HG03575 (cell line): Measurements from ENCODE around the gene TBPL2.

Experiments used
- ATAC-seq: cut with Tn5 transposase; IDR thresholded peaks from one replicate; pipeline ENCODE4 v1.9.1; 2021; ENCODE audit not compliant: unreplicated experiment, insufficient number of reproducible peaks, low FRiP score; ENCODE audit errors: extremely low read depth

Gene TBPL2

DNA sequence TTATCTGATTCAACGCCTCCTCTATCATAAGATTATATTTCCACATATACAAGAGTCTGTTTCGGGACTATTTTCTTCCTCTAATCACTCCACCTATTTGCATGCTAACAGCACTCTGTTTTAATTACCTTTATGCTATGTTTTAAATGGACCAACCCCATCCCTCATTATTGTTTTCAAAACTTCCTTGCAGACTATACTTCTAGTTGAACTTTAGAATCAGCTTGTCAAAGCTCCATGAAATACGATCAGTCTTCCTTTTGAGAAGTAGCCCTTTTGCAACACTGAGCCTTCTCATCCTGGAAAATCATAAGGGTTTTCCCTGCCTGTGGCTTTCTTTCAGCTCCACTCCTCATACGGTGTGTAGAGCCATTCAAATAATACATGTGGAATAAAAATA lies 65.6 kb downstream of the TBPL2 start:
- no peak for ATAC-seq

- no peak for ATAC-seq
These were observed 66.4 kb downstream of the TBPL2 start for GRCh38 chr14:55373784-55374705.

- no peak for ATAC-seq
These were observed 67.6 kb downstream of the TBPL2 start for GRCh38 chr14:55372825-55373224.

DNA sequence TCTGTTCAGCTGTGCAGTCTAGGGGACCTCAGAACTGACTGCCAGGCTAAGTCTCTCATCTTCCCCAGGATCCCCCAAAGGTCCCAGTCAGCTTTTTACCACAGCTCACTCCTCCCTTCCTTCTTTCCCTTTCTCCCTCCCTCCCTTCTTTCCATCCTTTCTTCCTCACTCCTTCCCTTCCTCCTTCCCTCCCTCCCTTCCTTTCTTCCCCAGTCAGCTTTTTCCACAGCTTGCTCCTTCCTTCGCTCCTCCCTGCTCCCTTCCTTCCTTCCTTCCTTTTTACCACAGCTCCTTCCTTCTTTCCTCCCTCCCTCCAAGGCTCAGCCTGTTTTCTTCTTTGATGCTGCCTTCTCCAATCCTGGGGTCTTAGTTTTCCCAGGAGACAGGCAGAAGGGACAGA lies 68.0 kb downstream of the TBPL2 start:
- ATAC-seq: no peak

GRCh38 chr14:55370883-55371455 lies 69.4 kb downstream of the TBPL2 start:
- ATAC-seq: no peak

GRCh38 chr14:55366271-55366670 lies 74.1 kb downstream of the TBPL2 start:
- ATAC-seq: no peak
